ENCODE data around the gene ERV3-1. TPM values are rescaled to one million over a fixed set of nuclear protein-coding genes. Genes with fewer than 3 reads are reported as not detected.
"Not testable (repeated sequence)": the region's sequence is repeated elsewhere in the genome, so short reads cannot be mapped to it uniquely, and the experiment has no call there.

The ERV3-1 gene
- total and polyA plus RNA-seq, 2 donors, result 6.2 to 33.2 TPM

DNA sequence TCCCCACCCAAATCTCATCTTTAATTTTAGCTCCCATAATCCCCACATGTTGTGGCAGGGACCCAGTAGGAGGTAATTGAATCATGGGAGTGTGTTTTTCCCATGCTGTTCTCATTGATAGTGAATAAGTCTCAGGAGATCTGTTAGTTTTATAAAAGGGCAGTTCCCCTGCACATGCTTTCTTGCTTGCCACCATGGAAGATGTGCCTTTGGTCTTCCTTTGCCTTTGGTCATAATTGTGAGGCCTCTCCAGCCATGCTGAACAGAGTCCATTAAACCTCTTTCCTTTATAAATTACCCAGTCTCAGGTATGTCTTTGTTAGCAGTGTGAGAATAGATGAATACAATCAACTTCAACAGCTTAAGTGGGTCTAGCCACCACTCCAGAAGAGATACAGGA lies 18.5 kb upstream of the ERV3-1 start:
- not testable (repeated sequence) for DNase-seq (ENCODE audit: extremely low spot score); H3K27ac ChIP-seq (ENCODE audit: low read depth); H3K4me3 ChIP-seq (ENCODE audit: low read depth, low read length); H3K4me1 ChIP-seq (ENCODE audit: insufficient read depth); H3K36me3 ChIP-seq (ENCODE audit: insufficient read depth)

DNA sequence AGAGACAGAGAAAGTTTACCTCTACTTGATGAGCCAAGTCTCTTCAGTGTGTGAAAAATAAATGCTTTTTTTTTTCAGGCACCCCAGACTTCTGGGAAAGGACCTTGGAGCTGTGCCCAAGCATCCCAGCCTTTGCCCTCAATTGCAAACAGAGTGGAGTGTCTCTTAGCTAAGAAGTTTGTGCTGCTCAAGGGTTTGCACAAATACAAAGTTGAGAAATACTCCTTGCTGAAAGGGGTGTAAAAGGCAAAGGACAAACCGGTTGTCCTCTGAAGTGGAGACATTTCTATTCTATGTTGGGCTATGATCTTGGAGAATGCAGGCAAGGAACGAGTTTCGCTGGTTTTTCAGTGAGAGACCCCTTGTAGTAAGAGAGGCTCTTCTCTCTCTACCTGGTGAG lies 14.5 kb upstream of the ERV3-1 start:
- H3K36me3 ChIP-seq (ENCODE audit: insufficient read depth); H3K4me3 ChIP-seq (ENCODE audit: low read depth, low read length); H3K27ac ChIP-seq (ENCODE audit: low read depth); H3K4me1 ChIP-seq (ENCODE audit: insufficient read depth); DNase-seq (ENCODE audit: extremely low spot score): not testable (repeated sequence)
- 88% methylated on average over 2 of the region's 3 CpGs for WGBS

DNA sequence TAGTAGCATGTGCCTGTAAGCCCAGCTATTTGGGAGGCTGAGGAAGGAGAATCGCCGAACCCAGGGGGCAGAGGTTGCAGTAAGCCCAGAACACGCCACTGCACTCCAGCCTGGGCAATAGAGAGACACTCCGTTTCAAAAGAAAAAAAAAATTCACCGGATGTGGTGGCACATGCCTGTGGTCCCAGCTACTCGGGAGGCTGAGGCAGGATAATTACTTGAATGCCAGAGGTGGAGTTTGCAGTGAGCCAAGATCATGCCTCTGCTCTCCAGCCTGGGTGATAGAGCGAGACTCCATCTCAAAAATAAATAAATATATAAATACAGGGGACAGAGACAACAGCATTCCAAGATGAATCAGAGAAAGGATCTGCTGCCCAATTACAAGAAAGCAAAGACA lies 3.4 kb upstream of the ERV3-1 start:
- not testable (repeated sequence) for H3K27ac ChIP-seq (ENCODE audit: low read depth); H3K4me1 ChIP-seq (ENCODE audit: insufficient read depth); DNase-seq (ENCODE audit: extremely low spot score); H3K4me3 ChIP-seq (ENCODE audit: low read depth, low read length); H3K36me3 ChIP-seq (ENCODE audit: insufficient read depth)
- 88% methylated on average over 7 of the region's 7 CpGs for WGBS

DNA sequence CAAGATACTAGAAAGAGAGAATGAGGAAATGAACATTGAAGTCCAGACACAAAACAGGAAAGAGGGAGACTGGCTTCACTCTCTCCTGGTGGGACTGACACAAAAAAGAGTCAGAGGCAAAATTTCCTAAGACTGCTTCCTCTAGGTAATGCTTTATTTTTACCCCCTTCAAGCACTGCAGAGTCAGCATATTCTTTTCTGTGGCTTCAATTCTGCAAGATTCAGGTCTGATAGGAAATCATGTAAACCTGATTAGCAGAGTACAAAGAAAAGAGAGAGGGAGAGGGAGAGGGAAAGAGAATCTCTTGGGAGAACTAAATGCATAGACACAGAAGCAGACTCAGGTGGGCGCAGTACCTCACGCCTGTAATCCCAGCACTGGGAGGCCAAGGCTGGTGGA lies 2.9 kb upstream of the ERV3-1 start:
- H3K36me3 ChIP-seq (ENCODE audit: insufficient read depth); H3K4me1 ChIP-seq (ENCODE audit: insufficient read depth); H3K4me3 ChIP-seq (ENCODE audit: low read depth, low read length); H3K27ac ChIP-seq (ENCODE audit: low read depth); DNase-seq (ENCODE audit: extremely low spot score): not testable (repeated sequence)
- WGBS, result 90% methylated on average over 2 of the region's 2 CpGs

DNA sequence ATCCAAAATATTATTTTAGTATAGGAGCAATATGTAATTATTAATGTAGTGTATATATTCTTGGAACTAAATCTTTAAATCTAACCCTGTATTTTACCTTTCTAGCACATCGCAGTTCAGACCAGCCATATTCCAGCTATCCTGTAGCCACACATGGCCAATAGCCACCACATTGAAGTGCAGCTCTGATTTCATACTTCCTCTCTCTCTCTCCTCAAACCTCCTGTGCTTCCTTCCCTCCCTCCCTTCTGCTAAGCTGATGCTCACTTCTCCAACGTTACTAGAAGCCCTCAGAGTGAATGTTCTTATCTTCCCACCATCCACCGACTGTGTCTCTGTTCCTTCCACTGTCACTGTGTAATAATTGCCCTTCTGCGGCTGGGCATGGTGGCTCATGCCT lies 549 bp upstream of the ERV3-1 start:
- H3K36me3 ChIP-seq (ENCODE audit: insufficient read depth); H3K4me3 ChIP-seq (ENCODE audit: low read depth, low read length); H3K4me1 ChIP-seq (ENCODE audit: insufficient read depth); DNase-seq (ENCODE audit: extremely low spot score); H3K27ac ChIP-seq (ENCODE audit: low read depth): not testable (repeated sequence)
- WGBS, result 63% methylated on average over 4 of the region's 4 CpGs

DNA sequence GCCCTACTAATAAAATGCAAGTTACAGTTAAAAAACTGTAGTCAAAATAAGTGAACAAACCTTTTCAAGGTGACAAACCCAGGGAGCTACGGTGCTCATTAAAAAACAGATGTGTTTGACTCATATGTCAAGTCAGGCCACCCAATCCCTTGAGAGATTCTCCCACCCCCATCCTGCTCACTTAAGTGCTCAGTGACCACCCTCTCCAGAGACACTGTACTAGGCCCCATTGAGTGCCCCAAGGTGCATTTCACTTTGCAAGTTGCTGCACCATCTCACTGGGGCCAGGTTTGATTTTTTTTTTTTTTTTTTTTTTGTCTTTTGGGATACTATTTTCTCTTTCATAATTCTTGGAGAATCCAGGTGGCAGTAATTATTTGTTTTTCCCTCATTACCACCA lies 1.9 kb downstream of the ERV3-1 start:
- H3K4me1 ChIP-seq (ENCODE audit: insufficient read depth), result peaks cover 2% of the 10 kb centered on the region
- H3K4me3 ChIP-seq (ENCODE audit: low read depth, low read length), result no peak overlapping the region
- 80% methylated on average over 1 of the region's 1 CpG for WGBS
- DNase-seq (ENCODE audit: extremely low spot score), result no peak
- H3K36me3 ChIP-seq (ENCODE audit: insufficient read depth), result no peaks in the 10 kb centered on the region
- H3K27ac ChIP-seq (ENCODE audit: low read depth), result no peak overlapping the region

DNA sequence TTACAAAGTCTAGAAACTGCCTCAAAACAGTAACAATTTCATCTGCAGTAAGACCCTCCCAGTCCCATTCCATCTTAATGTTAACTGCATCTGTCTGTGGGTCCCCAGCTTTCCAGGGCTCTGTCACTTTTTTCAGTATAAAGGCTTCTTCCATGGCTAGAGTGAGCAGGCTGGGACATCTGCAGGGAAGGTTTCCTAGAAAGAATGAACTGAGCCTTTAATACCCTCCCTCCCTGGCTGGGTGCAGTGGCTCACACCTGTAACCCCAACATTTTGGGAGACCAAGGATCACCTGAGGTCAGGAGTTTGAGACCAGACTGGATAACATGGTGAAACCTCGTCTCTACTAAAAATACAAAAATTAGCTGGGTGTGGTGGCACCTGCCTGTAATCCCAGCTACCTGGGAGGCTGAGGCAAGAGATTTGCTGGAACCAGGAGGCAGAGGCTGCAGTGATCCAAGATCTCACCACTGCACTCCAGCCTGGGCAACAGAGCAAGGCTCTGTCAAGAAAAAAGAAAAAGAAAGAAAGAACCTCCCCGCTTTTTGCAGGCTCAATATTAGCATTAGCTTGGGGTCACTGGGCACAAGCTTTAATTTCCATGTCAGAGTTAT lies 3.4 kb downstream of the ERV3-1 start:
- no peak overlapping the region for H3K27ac ChIP-seq (ENCODE audit: low read depth)
- H3K36me3 ChIP-seq (ENCODE audit: insufficient read depth), result peaks cover 3% of the 10 kb centered on the region
- DNase-seq (ENCODE audit: extremely low spot score), result no peak
- peaks cover 2% of the 10 kb centered on the region for H3K4me1 ChIP-seq (ENCODE audit: insufficient read depth)
- no peak overlapping the region for H3K4me3 ChIP-seq (ENCODE audit: low read depth, low read length)
- WGBS, result over 99% methylated on average over 2 of the region's 2 CpGs

DNA sequence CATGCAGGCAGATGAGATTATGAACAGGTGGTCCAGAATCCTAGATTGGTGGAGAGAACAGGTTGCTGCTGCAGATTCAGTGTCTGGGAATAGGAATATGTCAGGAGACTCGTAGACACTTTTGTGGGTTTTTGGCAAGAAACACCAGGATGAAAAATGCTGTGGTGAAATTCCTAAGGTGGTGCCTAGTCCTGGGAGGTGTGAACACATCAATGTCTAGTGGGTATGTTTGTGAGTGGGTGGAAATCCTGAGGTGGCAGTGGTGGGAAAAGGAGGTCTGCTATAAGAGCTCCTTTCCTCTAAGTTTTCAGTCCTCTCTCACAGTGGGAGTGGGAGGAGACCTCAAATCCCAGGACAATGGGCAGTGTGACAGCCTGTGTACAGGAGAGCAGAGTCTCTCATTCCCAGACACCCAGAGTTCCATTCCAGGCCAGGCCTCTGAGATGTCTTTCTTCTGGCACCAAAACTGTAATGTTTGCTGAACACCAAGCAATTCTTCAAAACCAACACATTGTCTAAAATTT lies 5.1 kb downstream of the ERV3-1 start:
- peaks cover 3% of the 10 kb centered on the region for H3K36me3 ChIP-seq (ENCODE audit: insufficient read depth)
- WGBS, result 0% methylated on average over 1 of the region's 1 CpG
- H3K27ac ChIP-seq (ENCODE audit: low read depth), result no peak overlapping the region
- H3K4me3 ChIP-seq (ENCODE audit: low read depth, low read length), result no peak overlapping the region
- DNase-seq (ENCODE audit: extremely low spot score), result no peak
- H3K4me1 ChIP-seq (ENCODE audit: insufficient read depth), result peaks cover 2% of the 10 kb centered on the region

DNA sequence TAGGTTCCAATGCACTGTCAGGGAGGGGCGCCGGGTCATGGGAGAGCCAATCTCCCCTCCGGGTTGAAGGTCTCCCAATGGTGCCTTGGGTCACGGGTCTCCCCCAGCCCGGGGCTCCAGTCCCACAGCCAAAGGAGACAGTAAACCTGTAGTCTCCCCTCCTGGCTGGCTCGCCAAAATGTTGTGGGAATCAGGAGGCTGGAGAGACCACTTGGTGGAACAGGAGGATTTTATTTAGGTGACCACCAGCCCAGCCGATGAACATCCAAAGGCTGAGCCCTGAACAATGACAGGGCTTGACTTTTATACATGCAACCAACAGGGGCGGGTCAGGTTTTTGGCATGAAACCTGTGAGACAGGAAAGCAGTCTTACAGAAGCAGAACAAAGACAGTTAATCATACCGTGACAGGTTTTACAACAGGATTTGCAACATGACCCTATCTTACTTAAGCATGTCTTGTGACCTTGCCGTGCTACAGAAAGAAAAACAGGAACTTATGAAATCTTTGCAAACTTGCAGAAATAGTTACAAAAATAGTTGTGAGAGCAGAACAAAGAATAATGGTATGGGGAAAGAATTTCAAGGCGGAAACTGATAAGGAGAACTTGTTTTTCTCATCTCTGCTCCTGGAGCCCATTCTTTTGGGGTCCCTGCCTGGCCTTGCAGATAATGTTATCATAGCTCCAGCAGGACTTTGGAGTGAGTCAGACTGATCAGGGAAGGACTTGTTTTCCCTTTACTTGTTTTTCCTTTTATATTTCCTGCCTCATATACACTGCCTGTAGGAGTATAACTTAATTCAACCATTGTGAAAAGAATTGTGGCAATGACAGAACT lies 7.1 kb downstream of the ERV3-1 start:
- Histone ChIP-seq H3K36me3 (ENCODE audit: insufficient read depth) (peaks cover 3% of the 10 kb centered on the region), H3K4me3 (ENCODE audit: low read depth, low read length) (no peak overlapping the region), H3K4me1 (ENCODE audit: insufficient read depth) (no peaks in the 10 kb centered on the region), H3K27ac (ENCODE audit: low read depth) (no peak overlapping the region)
- no peak for DNase-seq (ENCODE audit: extremely low spot score)
- WGBS, result 87% methylated on average over 11 of the region's 11 CpGs

DNA sequence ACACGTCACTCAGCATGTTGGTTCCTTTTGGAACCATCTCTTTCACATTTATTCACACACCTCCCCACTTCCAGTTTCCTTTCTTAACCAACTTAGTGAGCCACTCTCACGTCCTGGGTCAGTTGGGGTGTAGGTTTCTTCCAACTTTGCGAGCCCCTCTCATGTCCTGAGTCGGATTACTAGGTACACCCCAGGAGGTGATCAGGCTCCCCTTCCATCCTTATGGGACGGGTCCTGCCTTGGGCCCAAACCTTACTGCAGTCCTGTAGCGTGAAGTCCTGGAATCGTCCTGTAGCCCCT lies 7.7 kb downstream of the ERV3-1 start:
- no peak for DNase-seq (ENCODE audit: extremely low spot score)
- H3K4me1 ChIP-seq (ENCODE audit: insufficient read depth), result no peaks in the 10 kb centered on the region
- no peak overlapping the region for H3K4me3 ChIP-seq (ENCODE audit: low read depth, low read length)
- no peak overlapping the region for H3K27ac ChIP-seq (ENCODE audit: low read depth)
- H3K36me3 ChIP-seq (ENCODE audit: insufficient read depth), result peaks cover 3% of the 10 kb centered on the region
- WGBS, result 96% methylated on average over 7 of the region's 7 CpGs

DNA sequence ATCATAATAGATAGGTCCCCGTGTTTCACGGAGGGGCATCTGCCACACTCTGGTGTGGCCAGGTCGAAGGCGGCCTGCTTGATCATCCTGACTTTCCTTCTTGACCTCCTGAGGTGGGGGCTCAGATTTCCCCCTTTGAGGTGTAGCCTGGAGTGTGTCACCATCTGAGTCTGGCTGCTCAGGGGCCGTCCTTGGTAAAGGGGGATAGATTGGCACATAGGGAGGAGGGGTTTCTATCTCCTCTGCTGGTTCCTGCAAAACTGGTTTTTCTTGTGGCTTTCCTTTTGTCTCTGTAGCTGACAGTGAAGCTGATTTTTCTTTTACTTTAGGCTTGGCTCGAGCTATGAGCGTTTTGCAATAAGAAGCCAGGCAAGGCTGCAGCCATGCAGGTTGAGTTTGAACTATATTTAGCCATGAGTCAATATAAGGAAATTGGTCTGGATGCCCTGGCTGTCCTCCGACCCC lies 8.5 kb downstream of the ERV3-1 start:
- Histone ChIP-seq H3K4me3 (ENCODE audit: low read depth, low read length) (no peak overlapping the region), H3K36me3 (ENCODE audit: insufficient read depth) (peaks cover 3% of the 10 kb centered on the region), H3K27ac (ENCODE audit: low read depth) (no peak overlapping the region), H3K4me1 (ENCODE audit: insufficient read depth) (no peaks in the 10 kb centered on the region)
- DNase-seq (ENCODE audit: extremely low spot score), result no peak
- WGBS, result 69% methylated on average over 8 of the region's 8 CpGs

DNA sequence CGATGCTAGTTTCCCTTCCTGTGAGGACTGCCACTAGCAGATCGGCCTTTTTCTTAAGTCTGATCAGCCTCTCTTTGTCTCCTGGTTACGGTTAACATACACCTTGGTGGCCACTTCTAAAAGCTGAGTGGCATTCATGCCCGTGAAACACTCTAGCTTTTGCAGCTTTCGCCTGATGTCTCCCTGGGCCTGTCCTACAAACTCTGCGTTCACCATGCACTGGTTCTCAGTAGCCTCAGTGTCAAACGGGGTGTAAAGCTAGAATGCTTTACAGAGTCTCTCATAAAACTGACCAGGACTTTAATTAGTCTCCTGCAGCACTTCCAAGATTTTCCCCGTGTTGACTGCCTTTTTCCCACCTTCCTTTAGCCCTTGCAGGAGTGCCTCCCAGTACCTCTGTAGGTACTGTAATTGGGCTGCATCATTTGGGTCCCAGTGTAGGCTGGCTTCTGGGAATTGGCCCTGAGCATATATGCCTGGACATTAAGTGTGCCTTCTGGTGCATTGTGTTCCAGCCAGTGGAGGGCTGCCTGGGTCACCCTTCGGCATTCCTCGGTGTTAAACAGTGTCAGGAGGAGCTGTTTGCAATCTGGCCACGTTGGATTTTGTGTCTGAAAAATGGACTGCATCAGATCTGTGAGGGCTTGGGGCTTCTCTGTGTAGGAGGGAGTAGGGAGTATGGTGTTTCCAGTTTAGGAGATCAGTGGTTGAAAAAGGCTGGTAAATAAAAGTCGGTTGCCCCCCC lies 9.2 kb downstream of the ERV3-1 start:
- no peak for DNase-seq (ENCODE audit: extremely low spot score)

DNA sequence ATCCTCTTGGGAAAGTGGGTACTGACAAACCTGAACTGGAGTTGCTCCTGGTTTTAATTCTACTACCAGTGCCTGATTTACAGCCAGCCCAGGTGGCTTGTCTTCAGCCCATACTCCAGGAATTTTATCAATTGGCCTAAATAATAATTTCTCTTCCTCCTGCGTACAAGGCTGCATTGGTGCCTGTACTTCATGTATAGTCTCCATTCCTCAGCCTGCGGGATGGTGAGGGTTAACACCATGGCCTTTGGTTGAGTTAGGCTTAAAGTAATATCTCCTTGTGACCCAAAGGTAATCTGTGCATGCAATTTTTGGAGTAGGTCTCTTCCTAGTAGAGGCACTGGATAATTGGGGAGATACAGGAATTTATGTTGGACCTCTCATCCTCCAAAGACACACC lies 10.2 kb downstream of the ERV3-1 start:
- Histone ChIP-seq H3K4me3 (ENCODE audit: low read depth, low read length) (no peak overlapping the region), H3K36me3 (ENCODE audit: insufficient read depth) (peaks cover 3% of the 10 kb centered on the region), H3K27ac (ENCODE audit: low read depth) (no peak overlapping the region), H3K4me1 (ENCODE audit: insufficient read depth) (no peaks in the 10 kb centered on the region)
- DNase-seq (ENCODE audit: extremely low spot score), result no peak
- WGBS, result over 99% methylated on average over 2 of the region's 2 CpGs

More for the DNA sequence above, 9.2 kb downstream of the ERV3-1 start:
- no peak overlapping the region for H3K4me3 ChIP-seq (ENCODE audit: low read depth, low read length)
- 92% methylated on average over 12 of the region's 12 CpGs for WGBS
- H3K36me3 ChIP-seq (ENCODE audit: insufficient read depth), result peaks cover 3% of the 10 kb centered on the region
- no peak overlapping the region for H3K27ac ChIP-seq (ENCODE audit: low read depth)
- H3K4me1 ChIP-seq (ENCODE audit: insufficient read depth), result no peaks in the 10 kb centered on the region

DNA sequence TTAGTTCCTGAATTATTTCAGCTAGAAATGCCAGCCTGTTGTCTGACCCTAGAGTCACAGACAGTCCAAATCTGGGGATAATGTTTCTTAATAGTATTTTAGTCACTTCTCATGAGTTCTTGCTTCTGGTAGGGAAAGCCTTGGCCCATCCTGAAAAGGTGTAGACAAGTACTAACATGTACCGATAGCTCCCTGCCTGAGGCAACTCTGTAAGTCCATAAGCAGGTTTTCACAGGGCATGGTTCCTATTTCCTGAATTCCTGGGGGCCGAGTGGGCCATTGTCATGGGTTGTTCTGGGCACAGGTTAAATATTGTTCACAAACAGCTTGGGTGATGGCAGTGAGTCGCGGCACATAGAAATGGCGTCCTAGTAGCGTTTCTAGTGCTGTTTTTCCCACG lies 12.6 kb downstream of the ERV3-1 start:
- DNase-seq (ENCODE audit: extremely low spot score), result no peak
- H3K4me1 ChIP-seq (ENCODE audit: insufficient read depth), result no peaks in the 10 kb centered on the region
- 98% methylated on average over 7 of the region's 7 CpGs for WGBS

More for the DNA sequence above, 12.6 kb downstream of the ERV3-1 start:
- Histone ChIP-seq H3K36me3 (ENCODE audit: insufficient read depth) (peaks cover 1% of the 10 kb centered on the region), H3K4me3 (ENCODE audit: low read depth, low read length) (no peak overlapping the region), H3K27ac (ENCODE audit: low read depth) (no peak overlapping the region)

Measured in urinary bladder (tissue), 4 donors.